DND-41 (cell line): ENCODE results near the gene GLRX2.

Source experiments
- CTCF ChIP-seq: IDR thresholded peaks from 2 replicates; pipeline ENCODE4 v1.5.1; 2012; ENCODE audit warnings: borderline replicate concordance, low read length, moderate library complexity, mild to moderate bottlenecking; ENCODE audit not compliant: poor library complexity, severe bottlenecking; ENCODE audit errors: extremely low read depth
- EZH2 ChIP-seq: IDR thresholded peaks from 3 replicates; pipeline ENCODE4 v1.6.1; 2012; ENCODE audit warnings: borderline replicate concordance, low read depth, mild to moderate bottlenecking, moderate library complexity, low read length, inconsistent platforms; ENCODE audit not compliant: severe bottlenecking

- no peak for TF ChIP-seq CTCF
- no peak for TF ChIP-seq EZH2
Measured at GRCh38 chr1:193110246-193110645, 5.0 kb upstream of the GLRX2 start.
